HCT116 (cell line): ENCODE measurements around the gene MCTP2. TPM values are rescaled to one million over a fixed set of nuclear protein-coding genes. Genes with fewer than 3 reads are reported as not detected.

Source experiments
- ATAC-seq: fragments of 200-7000 bp; cut with Tn5 transposase; 2 replicates; pipeline ENCODE4 v1.9.1; 2020; ENCODE audit warnings: mild to moderate bottlenecking, moderate library complexity
- BruUV-seq: library from RNA; stranded (reverse); fragments of 400-500 nt; replicated peaks from 2 replicates; lab custom pipeline; 2021; lab: Mats Ljungman, UMichigan
- CTCF ChIA-PET: fragments of 300-600 bp; sonication (Branson Sonifier 250); formaldehyde crosslinking; loops from one replicate; lab custom pipeline; 2021; ENCODE audit warnings: antibody characterized with exemption; lab: Charles Lee
- POLR2A ChIA-PET: fragments of 300-600, 350-600 bp; sonication (Branson Sonifier 250); formaldehyde crosslinking; loops from one replicate; lab custom pipeline; 2021; ENCODE audit warnings: antibody characterized with exemption; lab: Charles Lee
- RAD21 ChIA-PET, 2 experiments: fragments of 300-600 bp; sonication (Branson Sonifier 250); formaldehyde crosslinking; loops; one replicate each; lab custom pipeline; 2023; ENCODE audit warnings: low total read pairs in 2 of 2; ENCODE audit not compliant: uncharacterized antibody in 2 of 2, unreplicated experiment in 2 of 2, low non-redundant PET in 1 of 2; lab: Charles Lee
- DNase-seq: peaks from one replicate; pipeline ENCODE4 v3.0.0-alpha.2; 2010; ENCODE audit warnings: low read depth, low spot score
- H2AFZ ChIP-seq: fragments of 200-600 bp; shearing (Covaris generic), sonication (generic); 2 replicates; pipeline ENCODE4 v1.6.1; 2017; ENCODE audit warnings: low read depth, mixed run types, mixed read lengths, antibody characterized with exemption, low read length; ENCODE audit not compliant: poor library complexity, severe bottlenecking
- H3K27ac ChIP-seq: 2 replicates; pipeline ENCODE4 v1.5.1; 2012; ENCODE audit warnings: low read depth, low read length
- H3K27me3 ChIP-seq: fragments of 200-600 bp; sonication (generic); 2 replicates; pipeline ENCODE4 v1.6.1; 2016; ENCODE audit warnings: mixed run types, low read length, mixed read lengths; ENCODE audit not compliant: insufficient read depth
- H3K36me3 ChIP-seq, 2 experiments: fragments of 200-500 bp in 1 of 2; fragments of 200-600 bp in 1 of 2; sonication (Bioruptor generic) in 1 of 2; sonication (generic) in 1 of 2; 2 replicates each; pipeline versions ENCODE4 v1.5.1 to v1.6.1; 2014 to 2016; ENCODE audit warnings: low read length in 2 of 2, inconsistent platforms in 1 of 2, mixed read lengths in 1 of 2, mixed run types in 1 of 2; ENCODE audit not compliant: insufficient read depth in 2 of 2, control insufficient read depth in 1 of 2
- H3K4me1 ChIP-seq, 2 experiments: fragments of 200-600 bp in 1 of 2; sonication (generic) in 1 of 2; 2 replicates each; pipeline versions ENCODE4 v1.5.1 to v1.6.1; 2012 to 2017; ENCODE audit warnings: low read length in 2 of 2, inconsistent platforms in 1 of 2, mild to moderate bottlenecking in 1 of 2, mixed read lengths in 1 of 2, mixed run types in 1 of 2, moderate library complexity in 1 of 2; ENCODE audit not compliant: insufficient read depth in 2 of 2, control insufficient read depth in 1 of 2
- H3K4me2 ChIP-seq: fragments of 200-600 bp; sonication (generic); 2 replicates; pipeline ENCODE4 v1.6.1; 2017; ENCODE audit warnings: mixed run types, low read length, mixed read lengths
- H3K4me3 ChIP-seq, 2 experiments: fragments of 200-600 bp in 1 of 2; sonication (generic) in 1 of 2; replicated peaks in 1 of 2; 2 replicates each; pipeline ENCODE4 v1.5.1; 2011 to 2016; ENCODE audit warnings: low read length in 2 of 2, control low read depth in 1 of 2, low read depth in 1 of 2, mild to moderate bottlenecking in 1 of 2, mixed read lengths in 1 of 2, mixed run types in 1 of 2
- H3K79me2 ChIP-seq: fragments of 200-600 bp; sonication (generic); 2 replicates; pipeline ENCODE4 v1.6.1; 2017; ENCODE audit warnings: mild to moderate bottlenecking, mixed run types, low read length, moderate library complexity, mixed read lengths; ENCODE audit not compliant: insufficient read depth
- H3K9ac ChIP-seq: fragments of 200-600 bp; sonication (generic); 2 replicates; pipeline ENCODE4 v1.6.1; 2016; ENCODE audit warnings: low read length, mixed read lengths
- H3K9me2 ChIP-seq: fragments of 200-600 bp; sonication (generic), shearing (Covaris generic); 2 replicates; pipeline ENCODE4 v1.6.1; 2017; ENCODE audit warnings: mixed run types, mild to moderate bottlenecking, moderate library complexity; ENCODE audit not compliant: insufficient read depth
- H3K9me3 ChIP-seq, 2 experiments: fragments of 200-500 bp in 1 of 2; fragments of 200-600 bp in 1 of 2; sonication (Bioruptor generic) in 1 of 2; sonication (generic) in 1 of 2; 2 replicates each; pipeline ENCODE4 v1.6.1; 2014 to 2017; ENCODE audit warnings: low read length in 2 of 2, mixed read lengths in 2 of 2, inconsistent platforms in 1 of 2, low read depth in 1 of 2, mild to moderate bottlenecking in 1 of 2, mixed run types in 1 of 2, moderate library complexity in 1 of 2; ENCODE audit not compliant: control insufficient read depth in 1 of 2, insufficient read depth in 1 of 2
- H4K20me1 ChIP-seq: fragments of 200-600 bp; sonication (generic), shearing (Covaris generic); 2 replicates; pipeline ENCODE4 v1.6.1; 2017; ENCODE audit warnings: mixed run types, mild to moderate bottlenecking, moderate library complexity; ENCODE audit not compliant: insufficient read depth
- CBX3 ChIP-seq: IDR thresholded peaks from 2 replicates; pipeline ENCODE4 v1.6.1; 2012; ENCODE audit warnings: low read depth
- CEBPB ChIP-seq: IDR thresholded peaks from 2 replicates; pipeline ENCODE4 v1.6.1; 2012; ENCODE audit warnings: low read depth
- ELF1 ChIP-seq: IDR thresholded peaks from 2 replicates; pipeline ENCODE4 v1.6.1; 2012; ENCODE audit warnings: low read depth, borderline replicate concordance
- EZH2 ChIP-seq: fragments of 200-600 bp; sonication (generic); IDR thresholded peaks from 2 replicates; pipeline ENCODE4 v1.6.1; 2017; ENCODE audit warnings: antibody characterized with exemption, mixed run types
- EZH2phosphoT487 ChIP-seq: fragments of 200-600 bp; IDR thresholded peaks from 2 replicates; pipeline ENCODE4 v1.6.1; 2018; ENCODE audit warnings: antibody characterized with exemption, borderline replicate concordance
- JUND ChIP-seq: IDR thresholded peaks from 2 replicates; pipeline ENCODE4 v1.6.1; 2012
- POLR2A ChIP-seq: IDR thresholded peaks from 2 replicates; pipeline ENCODE4 v1.7.0; 2011; ENCODE audit warnings: borderline replicate concordance; ENCODE audit not compliant: insufficient read depth, insufficient read length; ENCODE audit errors: extremely low read depth
- POLR2AphosphoS5 ChIP-seq: IDR thresholded peaks from 2 replicates; pipeline ENCODE4 v1.6.1; 2011; ENCODE audit warnings: mild to moderate bottlenecking, low read depth, low read length, moderate library complexity
- RAD21 ChIP-seq: IDR thresholded peaks from 2 replicates; pipeline ENCODE4 v1.6.1; 2012; ENCODE audit warnings: low read depth, mild to moderate bottlenecking
- SP1 ChIP-seq: IDR thresholded peaks from 2 replicates; pipeline ENCODE4 v1.6.1; 2012; ENCODE audit warnings: low read depth
- SRF ChIP-seq: IDR thresholded peaks from 2 replicates; pipeline ENCODE4 v1.6.1; 2012; ENCODE audit warnings: low read depth
- YY1 ChIP-seq: IDR thresholded peaks from 2 replicates; pipeline ENCODE4 v1.6.1; 2011; ENCODE audit warnings: low read length, low read depth, moderate library complexity, mild to moderate bottlenecking; ENCODE audit not compliant: insufficient replicate concordance; ENCODE audit errors: extremely low read depth
- ZFX ChIP-seq: fragments of 450-650 bp; IDR thresholded peaks from 2 replicates; pipeline ENCODE4 v1.6.1; 2017
- ZNF274 ChIP-seq: fragments of 200-500 bp; sonication (Bioruptor generic); IDR thresholded peaks from 2 replicates; pipeline ENCODE4 v1.6.1; 2014; ENCODE audit warnings: mild to moderate bottlenecking, low read depth, low read length, inconsistent platforms
- intact Hi-C: fragments of 100-400 bp; cut with micrococcal nuclease; formaldehyde crosslinking; loops from 2 replicates; pipeline ENCODE4 v1.10.0; 2022
- total RNA-seq: library from RNA; stranded (reverse); gene quantifications from one replicate; pipeline ENCODE4 v1.2.1, GENCODE V29; 2021; ENCODE audit not compliant: unreplicated experiment
- TF ChIP-seq, protein P1 (sequence below), 3 experiments: fragments of 200-600 bp in 1 of 3; sonication (generic) in 1 of 3; IDR thresholded peaks in 2 of 3; conservative IDR thresholded peaks in 1 of 3; 2 replicates each; pipeline ENCODE4 v1.5.1; 2012 to 2017; ENCODE audit warnings: low read depth in 2 of 3, low read length in 2 of 3, antibody characterized with exemption in 1 of 3, borderline replicate concordance in 1 of 3, control low read depth in 1 of 3, mild to moderate bottlenecking in 1 of 3, mixed read lengths in 1 of 3, mixed run types in 1 of 3, moderate library complexity in 1 of 3; ENCODE audit not compliant: insufficient read depth in 1 of 3
- TF ChIP-seq, protein P2 (sequence below): IDR thresholded peaks from 2 replicates; pipeline ENCODE4 v1.6.1; 2012; ENCODE audit warnings: low read depth

The MCTP2 gene
- total RNA-seq, 1 experiment from 2014 or later = 12.9 TPM

DNA sequence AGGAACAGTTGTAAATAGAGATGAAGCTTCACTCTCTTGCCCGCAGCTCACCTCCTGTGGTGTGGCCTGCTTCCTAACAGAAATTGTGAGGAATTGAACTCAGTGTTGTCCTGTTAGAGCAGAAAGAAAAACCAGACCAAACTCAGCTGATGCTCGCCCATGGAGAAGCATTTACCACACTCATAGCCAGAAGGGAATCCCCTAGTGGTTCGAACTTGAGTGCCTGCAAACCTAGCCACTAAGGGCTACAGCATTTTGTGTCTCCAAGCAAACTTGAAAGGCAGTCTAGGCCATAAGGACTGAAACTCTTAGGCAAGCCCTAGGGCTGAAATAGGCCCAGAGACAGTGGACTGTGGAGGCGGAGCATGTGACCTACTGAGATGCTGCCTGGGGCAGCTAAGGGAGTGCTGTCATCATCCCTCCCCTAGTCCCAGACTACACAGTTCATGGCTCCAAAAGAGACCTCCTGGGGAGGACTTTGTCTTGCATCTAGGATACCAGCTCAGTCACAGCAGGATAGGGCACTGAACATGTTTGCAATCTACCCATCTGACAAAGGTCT, 44.5 kb upstream of the MCTP2 start:
- BruUV-seq = no TSS peak
- CTCF ChIA-PET = no interaction called here
- H3K4me3 ChIP-seq = no peak overlapping the region
- no peak overlapping the region for H3K4me2 ChIP-seq
- H3K9me2 ChIP-seq = no peaks in the 10 kb centered on the region
- H3K4me1 ChIP-seq = no peaks in the 10 kb centered on the region
- no peak for DNase-seq
- no peaks in the 10 kb centered on the region for H3K79me2 ChIP-seq
- RAD21 ChIA-PET = no interaction called here
- no peaks in the 10 kb centered on the region for H3K9me3 ChIP-seq
- no peaks in the 10 kb centered on the region for H3K36me3 ChIP-seq
- TF ChIP-seq ZFX = no peak
- TF ChIP-seq, protein P1, sequence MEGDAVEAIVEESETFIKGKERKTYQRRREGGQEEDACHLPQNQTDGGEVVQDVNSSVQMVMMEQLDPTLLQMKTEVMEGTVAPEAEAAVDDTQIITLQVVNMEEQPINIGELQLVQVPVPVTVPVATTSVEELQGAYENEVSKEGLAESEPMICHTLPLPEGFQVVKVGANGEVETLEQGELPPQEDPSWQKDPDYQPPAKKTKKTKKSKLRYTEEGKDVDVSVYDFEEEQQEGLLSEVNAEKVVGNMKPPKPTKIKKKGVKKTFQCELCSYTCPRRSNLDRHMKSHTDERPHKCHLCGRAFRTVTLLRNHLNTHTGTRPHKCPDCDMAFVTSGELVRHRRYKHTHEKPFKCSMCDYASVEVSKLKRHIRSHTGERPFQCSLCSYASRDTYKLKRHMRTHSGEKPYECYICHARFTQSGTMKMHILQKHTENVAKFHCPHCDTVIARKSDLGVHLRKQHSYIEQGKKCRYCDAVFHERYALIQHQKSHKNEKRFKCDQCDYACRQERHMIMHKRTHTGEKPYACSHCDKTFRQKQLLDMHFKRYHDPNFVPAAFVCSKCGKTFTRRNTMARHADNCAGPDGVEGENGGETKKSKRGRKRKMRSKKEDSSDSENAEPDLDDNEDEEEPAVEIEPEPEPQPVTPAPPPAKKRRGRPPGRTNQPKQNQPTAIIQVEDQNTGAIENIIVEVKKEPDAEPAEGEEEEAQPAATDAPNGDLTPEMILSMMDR (IDR thresholded peaks at IDR 0.05 in 2 of 3, conservative IDR thresholded peaks at IDR 0.05 in 1 of 3; ENCODE audit: borderline replicate concordance in 1 of 3, insufficient read depth in 1 of 3, low read depth in 2 of 3, low read length in 2 of 3) = no peak
- no peak for TF ChIP-seq SP1
- no peak for TF ChIP-seq SRF
- TF ChIP-seq EZH2 = no peak
- TF ChIP-seq POLR2A = no peak
- TF ChIP-seq ELF1 = no peak
- no peak for TF ChIP-seq CEBPB
- H4K20me1 ChIP-seq = no peaks in the 10 kb centered on the region
- H2AFZ ChIP-seq = no peak overlapping the region
- no peak overlapping the region for H3K27ac ChIP-seq
- H3K27me3 ChIP-seq = 0 out of 2 replicates have a peak, but pooled peaks cover 6% of the 10 kb centered on the region
- no peak overlapping the region for H3K9ac ChIP-seq
- POLR2A ChIA-PET = no interaction called here
- intact Hi-C loops = no loop called here
- ATAC-seq = peak; percentile 47

DNA sequence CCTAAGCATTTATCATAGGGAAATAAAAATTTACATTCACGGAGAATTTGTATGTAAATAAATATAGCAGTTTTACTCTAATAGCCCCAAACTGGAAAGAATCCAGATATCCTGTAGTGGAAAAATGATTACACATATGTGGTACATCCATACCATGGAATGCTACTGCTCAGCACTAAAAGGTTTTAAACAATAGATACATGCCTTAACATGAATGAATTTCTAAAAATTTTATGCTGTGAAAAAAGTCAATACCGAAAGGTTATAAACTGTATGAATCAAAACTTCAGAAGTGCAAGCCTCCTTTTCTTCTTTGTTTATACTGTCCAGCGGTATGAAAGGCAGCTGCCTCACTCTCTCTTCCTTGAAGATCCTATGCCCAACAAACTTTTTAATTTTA, 37.5 kb upstream of the MCTP2 start:
- TF ChIP-seq JUND = no peak
- TF ChIP-seq CBX3 = no peak
- TF ChIP-seq, protein P2, sequence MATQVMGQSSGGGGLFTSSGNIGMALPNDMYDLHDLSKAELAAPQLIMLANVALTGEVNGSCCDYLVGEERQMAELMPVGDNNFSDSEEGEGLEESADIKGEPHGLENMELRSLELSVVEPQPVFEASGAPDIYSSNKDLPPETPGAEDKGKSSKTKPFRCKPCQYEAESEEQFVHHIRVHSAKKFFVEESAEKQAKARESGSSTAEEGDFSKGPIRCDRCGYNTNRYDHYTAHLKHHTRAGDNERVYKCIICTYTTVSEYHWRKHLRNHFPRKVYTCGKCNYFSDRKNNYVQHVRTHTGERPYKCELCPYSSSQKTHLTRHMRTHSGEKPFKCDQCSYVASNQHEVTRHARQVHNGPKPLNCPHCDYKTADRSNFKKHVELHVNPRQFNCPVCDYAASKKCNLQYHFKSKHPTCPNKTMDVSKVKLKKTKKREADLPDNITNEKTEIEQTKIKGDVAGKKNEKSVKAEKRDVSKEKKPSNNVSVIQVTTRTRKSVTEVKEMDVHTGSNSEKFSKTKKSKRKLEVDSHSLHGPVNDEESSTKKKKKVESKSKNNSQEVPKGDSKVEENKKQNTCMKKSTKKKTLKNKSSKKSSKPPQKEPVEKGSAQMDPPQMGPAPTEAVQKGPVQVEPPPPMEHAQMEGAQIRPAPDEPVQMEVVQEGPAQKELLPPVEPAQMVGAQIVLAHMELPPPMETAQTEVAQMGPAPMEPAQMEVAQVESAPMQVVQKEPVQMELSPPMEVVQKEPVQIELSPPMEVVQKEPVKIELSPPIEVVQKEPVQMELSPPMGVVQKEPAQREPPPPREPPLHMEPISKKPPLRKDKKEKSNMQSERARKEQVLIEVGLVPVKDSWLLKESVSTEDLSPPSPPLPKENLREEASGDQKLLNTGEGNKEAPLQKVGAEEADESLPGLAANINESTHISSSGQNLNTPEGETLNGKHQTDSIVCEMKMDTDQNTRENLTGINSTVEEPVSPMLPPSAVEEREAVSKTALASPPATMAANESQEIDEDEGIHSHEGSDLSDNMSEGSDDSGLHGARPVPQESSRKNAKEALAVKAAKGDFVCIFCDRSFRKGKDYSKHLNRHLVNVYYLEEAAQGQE = no peak
- no peak for TF ChIP-seq ZNF274
- no peak for TF ChIP-seq EZH2phosphoT487
- TF ChIP-seq CEBPB = no peak
- TF ChIP-seq POLR2AphosphoS5 = no peak
- no peak for TF ChIP-seq RAD21
- no peak for TF ChIP-seq ZFX
- TF ChIP-seq YY1 = no peak
- no peaks in the 10 kb centered on the region for H3K4me1 ChIP-seq
- no peak overlapping the region for H3K9ac ChIP-seq
- no peak for ATAC-seq
- H3K36me3 ChIP-seq = no peaks in the 10 kb centered on the region
- no peak overlapping the region for H3K27ac ChIP-seq
- ChIA-PET RAD21 (no interaction called here), POLR2A (no interaction called here), CTCF (no interaction called here)
- H3K4me2 ChIP-seq = no peak overlapping the region
- no peaks in the 10 kb centered on the region for H3K9me3 ChIP-seq
- no TSS peak for BruUV-seq
- intact Hi-C loops = no loop called here
- DNase-seq = no peak
- H4K20me1 ChIP-seq = no peaks in the 10 kb centered on the region
- H3K9me2 ChIP-seq = no peaks in the 10 kb centered on the region
- H2AFZ ChIP-seq = no peak overlapping the region
- H3K79me2 ChIP-seq = no peaks in the 10 kb centered on the region
- no peak overlapping the region for H3K4me3 ChIP-seq
- peaks cover 6% of the 10 kb centered on the region; the same call in 1 of the 2 replicates for H3K27me3 ChIP-seq
